SK-N-MC (cell line): ENCODE results near the gene JOSD2.

Source experiments
- EZH2 ChIP-seq: fragments of 200-600 bp; sonication (generic); IDR thresholded peaks from one replicate; pipeline ENCODE4 v1.6.1; 2017; ENCODE audit warnings: antibody characterized with exemption
- POLR2AphosphoS5 ChIP-seq: IDR thresholded peaks from 2 replicates; pipeline ENCODE4 v1.6.1; 2012; ENCODE audit warnings: mild to moderate bottlenecking, low read depth, low read length, borderline replicate concordance

GRCh38 chr19:50546527-50547221, 35.7 kb upstream of the JOSD2 start:
- TF ChIP-seq POLR2AphosphoS5 (no peak), EZH2 (no peak)
